Endothelial cell (in vitro differentiated cells): ENCODE measurements around the gene SPDYE1. TPM values are rescaled to one million over a fixed set of nuclear protein-coding genes. Genes with fewer than 3 reads are reported as not detected.

Source experiments
- DNase-seq: peaks from one replicate; pipeline ENCODE4 v3.0.0; 2021; ENCODE audit warnings: low spot score
- H3K27ac Mint-ChIP-seq: one replicate; pipeline ENCODE4 v1.8.0; 2021; ENCODE audit warnings: mixed read lengths, inconsistent platforms; ENCODE audit not compliant: unreplicated experiment
- H3K27me3 Mint-ChIP-seq: one replicate; pipeline ENCODE4 v1.8.0; 2021; ENCODE audit warnings: mild to moderate bottlenecking, moderate library complexity, mixed read lengths, inconsistent platforms; ENCODE audit not compliant: unreplicated experiment
- H3K36me3 Mint-ChIP-seq: one replicate; pipeline ENCODE4 v1.8.0; 2021; ENCODE audit warnings: mild to moderate bottlenecking, low read depth, mixed read lengths, inconsistent platforms; ENCODE audit not compliant: unreplicated experiment
- H3K4me1 Mint-ChIP-seq: one replicate; pipeline ENCODE4 v1.8.0; 2021; ENCODE audit warnings: mild to moderate bottlenecking, mixed read lengths, inconsistent platforms; ENCODE audit not compliant: unreplicated experiment
- H3K4me3 Mint-ChIP-seq: one replicate; pipeline ENCODE4 v1.8.0; 2021; ENCODE audit warnings: mild to moderate bottlenecking, mixed read lengths, inconsistent platforms; ENCODE audit not compliant: unreplicated experiment
- H3K9me3 Mint-ChIP-seq: one replicate; pipeline ENCODE4 v1.8.0; 2021; ENCODE audit warnings: mixed read lengths, inconsistent platforms; ENCODE audit not compliant: unreplicated experiment
- microRNA-seq: library from miRNA; unstranded; fragments of <30 nt; microRNA quantifications from one replicate; pipeline ENCODE4, GENCODE V29; 2020; ENCODE audit not compliant: unreplicated experiment
- total RNA-seq: library from RNA; stranded (reverse); fragmentation: NEBNext Ultra II Directional; extraction: Animal tissue kit (Norgen Biotek cat#: 25700); gene quantifications from one replicate; pipeline ENCODE4 v1.2.1, GENCODE V29; 2021; ENCODE audit not compliant: unreplicated experiment
- TF ChIP-seq, protein P1 (sequence below): fragments of 200-600 bp; sonication (generic); IDR thresholded peaks from one replicate; pipeline ENCODE4 v1.5.0; 2021; ENCODE audit warnings: antibody characterized with exemption; ENCODE audit not compliant: unreplicated experiment

Gene SPDYE1
- total RNA-seq, 1 donor from 2014 or later: not detected

DNA sequence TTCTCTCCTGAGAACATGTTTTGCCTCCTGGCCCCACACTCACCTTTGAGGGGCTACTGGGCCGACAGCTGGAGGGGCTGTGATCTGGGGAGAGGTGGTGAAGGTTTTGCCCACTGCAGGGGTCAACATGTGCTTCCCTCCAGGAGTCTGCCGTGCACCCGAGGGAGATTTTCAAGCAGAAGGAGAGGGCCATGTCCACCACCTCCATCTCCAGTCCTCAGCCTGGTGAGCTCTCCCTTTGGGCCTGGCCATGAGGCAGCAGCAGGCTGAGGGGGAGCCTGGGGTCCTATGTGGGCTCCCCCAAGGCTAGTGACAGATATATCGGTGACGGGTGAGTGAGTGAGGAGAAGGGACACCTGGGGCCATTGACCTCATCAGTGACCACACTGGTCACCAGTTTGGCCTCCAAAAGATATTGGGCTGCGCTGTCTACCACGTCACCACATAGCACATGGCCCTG lies 61.1 kb downstream of the SPDYE1 start:
- Mint-ChIP-seq H3K36me3 (peaks cover 25% of the 10 kb centered on the region), H3K9me3 (no peaks in the 10 kb centered on the region), H3K27me3 (peaks cover 6% of the 10 kb centered on the region), H3K4me1 (no peaks in the 10 kb centered on the region), H3K4me3 (no peak overlapping the region), H3K27ac (no peak overlapping the region)
- TF ChIP-seq, protein P1, sequence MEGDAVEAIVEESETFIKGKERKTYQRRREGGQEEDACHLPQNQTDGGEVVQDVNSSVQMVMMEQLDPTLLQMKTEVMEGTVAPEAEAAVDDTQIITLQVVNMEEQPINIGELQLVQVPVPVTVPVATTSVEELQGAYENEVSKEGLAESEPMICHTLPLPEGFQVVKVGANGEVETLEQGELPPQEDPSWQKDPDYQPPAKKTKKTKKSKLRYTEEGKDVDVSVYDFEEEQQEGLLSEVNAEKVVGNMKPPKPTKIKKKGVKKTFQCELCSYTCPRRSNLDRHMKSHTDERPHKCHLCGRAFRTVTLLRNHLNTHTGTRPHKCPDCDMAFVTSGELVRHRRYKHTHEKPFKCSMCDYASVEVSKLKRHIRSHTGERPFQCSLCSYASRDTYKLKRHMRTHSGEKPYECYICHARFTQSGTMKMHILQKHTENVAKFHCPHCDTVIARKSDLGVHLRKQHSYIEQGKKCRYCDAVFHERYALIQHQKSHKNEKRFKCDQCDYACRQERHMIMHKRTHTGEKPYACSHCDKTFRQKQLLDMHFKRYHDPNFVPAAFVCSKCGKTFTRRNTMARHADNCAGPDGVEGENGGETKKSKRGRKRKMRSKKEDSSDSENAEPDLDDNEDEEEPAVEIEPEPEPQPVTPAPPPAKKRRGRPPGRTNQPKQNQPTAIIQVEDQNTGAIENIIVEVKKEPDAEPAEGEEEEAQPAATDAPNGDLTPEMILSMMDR: no peak
- DNase-seq: no peak

DNA sequence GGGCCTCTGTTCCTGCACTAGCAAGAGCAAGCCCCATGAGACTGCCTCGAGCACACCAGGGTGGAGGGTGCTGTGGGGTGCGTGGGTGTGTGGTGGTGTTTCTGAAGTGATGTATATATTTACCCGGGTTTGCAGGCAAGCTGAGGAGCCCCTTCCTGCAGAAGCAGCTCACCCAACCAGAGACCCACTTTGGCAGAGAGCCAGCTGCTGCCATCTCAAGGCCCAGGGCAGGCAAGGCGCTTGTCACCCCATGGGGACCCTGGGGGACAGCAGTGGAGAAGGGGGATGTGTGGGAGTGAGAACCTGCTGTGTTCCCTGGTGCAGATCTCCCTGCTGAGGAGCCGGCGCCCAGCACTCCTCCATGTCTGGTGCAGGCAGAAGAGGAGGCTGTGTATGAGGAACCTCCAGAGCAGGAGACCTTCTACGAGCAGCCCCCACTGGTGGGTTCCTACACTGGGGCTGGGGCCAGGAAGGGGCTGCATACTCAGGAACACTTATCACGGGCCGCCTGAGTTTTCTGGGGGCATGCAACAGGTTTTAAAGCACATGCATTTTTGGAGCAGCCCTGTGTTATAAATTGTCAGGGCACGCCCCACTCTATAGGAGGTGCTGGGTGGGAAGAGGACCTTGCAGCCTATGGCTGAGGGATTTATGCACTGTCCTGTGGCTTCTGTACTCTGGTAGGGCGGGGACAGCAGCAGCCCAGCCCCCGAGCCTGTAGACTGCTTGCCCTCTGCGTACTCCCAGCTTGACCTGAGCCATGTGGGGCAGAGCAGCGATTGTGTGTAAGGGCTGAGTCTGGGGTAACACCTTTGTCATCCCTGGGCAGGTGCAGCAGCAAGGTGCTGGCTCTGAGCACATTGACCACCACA lies 61.8 kb downstream of the SPDYE1 start:
- Mint-ChIP-seq H3K36me3 (peaks cover 25% of the 10 kb centered on the region), H3K4me3 (peak overlapping the region; percentile 74), H3K27ac (no peak overlapping the region), H3K27me3 (peaks cover 6% of the 10 kb centered on the region), H3K9me3 (no peaks in the 10 kb centered on the region), H3K4me1 (no peaks in the 10 kb centered on the region)
- TF ChIP-seq, protein P1: no peak
- DNase-seq: no peak

Small RNA genes within 50 kb of the gene (microRNA-seq; reads per million reads assigned to microRNA genes)
- 0.56 reads per million for gene MIR6837

Other genes starting within 250 kb of the SPDYE1 start
- gene BLVRA, start 239.2 kb upstream of the SPDYE1 start, total RNA-seq: 18.2 TPM
- gene MRPS24, start 128.4 kb upstream of the SPDYE1 start, total RNA-seq: 51.8 TPM
- gene URGCP, start 91.3 kb upstream of the SPDYE1 start, total RNA-seq: 13.0 TPM
- 9.3 TPM for gene UBE2D4, start 71.5 kb upstream of the SPDYE1 start, total RNA-seq
- 47.5 TPM for gene DBNL, start 46.8 kb downstream of the SPDYE1 start, total RNA-seq
- gene PGAM2, start 67.7 kb downstream of the SPDYE1 start, total RNA-seq: not detected
- gene POLM, start 84.6 kb downstream of the SPDYE1 start, total RNA-seq: 16.9 TPM
- 22.2 TPM for gene AEBP1, start 106.4 kb downstream of the SPDYE1 start, total RNA-seq
- gene POLD2, start 125.7 kb downstream of the SPDYE1 start, total RNA-seq: 39.9 TPM
- 0.82 TPM for gene MYL7, start 143.4 kb downstream of the SPDYE1 start, total RNA-seq
- not detected for gene GCK, start 191.5 kb downstream of the SPDYE1 start, total RNA-seq
- 98.4 TPM for gene YKT6, start 203.1 kb downstream of the SPDYE1 start, total RNA-seq